ENCODE measurements around the gene HNRNPL. TPM values are rescaled to one million over a fixed set of nuclear protein-coding genes. Genes with fewer than 3 reads are reported as not detected.
A peak's percentile ranks its signal among the peaks of the same experiment; 100 is the strongest.

Gene HNRNPL
- total and polyA plus RNA-seq, 9 of the 15 experiments (the other 6 are each of a cell fraction or from before 2014, with no cell fraction given), result 39.5 to 610 (median 299) TPM

DNA sequence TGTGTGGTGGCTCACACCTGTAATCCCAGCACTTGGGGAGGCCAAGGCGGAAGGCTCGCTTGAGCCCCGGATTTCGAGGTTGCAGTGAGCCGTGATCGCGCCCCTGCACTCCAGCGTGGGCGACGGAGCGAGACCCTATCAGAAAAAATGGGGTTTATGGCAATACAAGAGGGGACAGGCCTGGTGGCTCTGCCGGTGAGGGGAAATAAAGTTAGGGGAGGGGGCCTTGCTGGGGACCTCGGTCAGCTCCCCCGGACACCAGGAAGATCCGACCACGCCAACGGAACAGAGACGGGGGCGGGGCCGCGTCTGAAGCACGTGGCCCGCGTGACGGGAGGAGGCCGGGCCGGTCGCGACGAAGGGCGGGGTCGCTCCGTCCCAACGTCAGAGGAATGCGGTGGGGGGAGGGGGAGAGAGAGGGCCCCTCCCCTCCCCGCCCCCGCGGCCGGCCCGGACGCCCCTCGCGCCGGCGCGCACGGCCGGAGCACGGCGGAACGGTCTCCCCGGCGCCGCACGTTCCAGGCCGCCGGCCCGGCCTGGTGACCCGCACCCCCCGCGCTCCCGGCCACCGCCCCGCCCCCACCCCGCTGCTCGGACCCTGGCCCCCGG lies 1.9 kb upstream of the HNRNPL start (continued):
- TF ChIP-seq, protein P1, sequence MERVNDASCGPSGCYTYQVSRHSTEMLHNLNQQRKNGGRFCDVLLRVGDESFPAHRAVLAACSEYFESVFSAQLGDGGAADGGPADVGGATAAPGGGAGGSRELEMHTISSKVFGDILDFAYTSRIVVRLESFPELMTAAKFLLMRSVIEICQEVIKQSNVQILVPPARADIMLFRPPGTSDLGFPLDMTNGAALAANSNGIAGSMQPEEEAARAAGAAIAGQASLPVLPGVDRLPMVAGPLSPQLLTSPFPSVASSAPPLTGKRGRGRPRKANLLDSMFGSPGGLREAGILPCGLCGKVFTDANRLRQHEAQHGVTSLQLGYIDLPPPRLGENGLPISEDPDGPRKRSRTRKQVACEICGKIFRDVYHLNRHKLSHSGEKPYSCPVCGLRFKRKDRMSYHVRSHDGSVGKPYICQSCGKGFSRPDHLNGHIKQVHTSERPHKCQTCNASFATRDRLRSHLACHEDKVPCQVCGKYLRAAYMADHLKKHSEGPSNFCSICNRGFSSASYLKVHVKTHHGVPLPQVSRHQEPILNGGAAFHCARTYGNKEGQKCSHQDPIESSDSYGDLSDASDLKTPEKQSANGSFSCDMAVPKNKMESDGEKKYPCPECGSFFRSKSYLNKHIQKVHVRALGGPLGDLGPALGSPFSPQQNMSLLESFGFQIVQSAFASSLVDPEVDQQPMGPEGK (CRISPR knock-in tag; IDR thresholded peaks at IDR 0.05; ENCODE audit: borderline replicate concordance), result no peak
- peak; percentile 78 for TF ChIP-seq SUPT5H (IDR thresholded peaks at IDR 0.05)
- TF ChIP-seq GATAD2A (IDR thresholded peaks at IDR 0.05), result no peak
- TF ChIP-seq ELF1 (tag; IDR thresholded peaks at IDR 0.05), result no peak; the same call in 1 of the 2 replicates
- TF ChIP-seq, protein P2, sequence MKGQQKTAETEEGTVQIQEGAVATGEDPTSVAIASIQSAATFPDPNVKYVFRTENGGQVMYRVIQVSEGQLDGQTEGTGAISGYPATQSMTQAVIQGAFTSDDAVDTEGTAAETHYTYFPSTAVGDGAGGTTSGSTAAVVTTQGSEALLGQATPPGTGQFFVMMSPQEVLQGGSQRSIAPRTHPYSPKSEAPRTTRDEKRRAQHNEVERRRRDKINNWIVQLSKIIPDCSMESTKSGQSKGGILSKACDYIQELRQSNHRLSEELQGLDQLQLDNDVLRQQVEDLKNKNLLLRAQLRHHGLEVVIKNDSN (CRISPR knock-in tag; IDR thresholded peaks at IDR 0.05), result peak; percentile 94
- no peak for TF ChIP-seq CHD1 (IDR thresholded peaks at IDR 0.05; ENCODE audit: low read length)
- TF ChIP-seq SMAD4 (CRISPR knock-in tag; conservative IDR thresholded peaks at IDR 0.05), result peak; percentile 57
- peak; percentile 65; the same call in 1 of the 2 replicates for TF ChIP-seq JUN (IDR thresholded peaks at IDR 0.05; ENCODE audit: borderline replicate concordance, low read depth, low read length)
- no peak for TF ChIP-seq JUN (CRISPR knock-in tag; IDR thresholded peaks at IDR 0.05; ENCODE audit: borderline replicate concordance)
- TF ChIP-seq ZNF583 (CRISPR knock-in tag; IDR thresholded peaks at IDR 0.05), result no peak
- no peak; a peak in 1 of 4 replicates for TF ChIP-seq RCOR1 (IDR thresholded peaks at IDR 0.05; ENCODE audit: borderline replicate concordance in 1 of 2, low read depth in 2 of 2, low read length in 2 of 2)
- no peak for TF ChIP-seq ZNF165 (CRISPR knock-in tag; IDR thresholded peaks at IDR 0.05; ENCODE audit: borderline replicate concordance)
- TF ChIP-seq, protein P3, sequence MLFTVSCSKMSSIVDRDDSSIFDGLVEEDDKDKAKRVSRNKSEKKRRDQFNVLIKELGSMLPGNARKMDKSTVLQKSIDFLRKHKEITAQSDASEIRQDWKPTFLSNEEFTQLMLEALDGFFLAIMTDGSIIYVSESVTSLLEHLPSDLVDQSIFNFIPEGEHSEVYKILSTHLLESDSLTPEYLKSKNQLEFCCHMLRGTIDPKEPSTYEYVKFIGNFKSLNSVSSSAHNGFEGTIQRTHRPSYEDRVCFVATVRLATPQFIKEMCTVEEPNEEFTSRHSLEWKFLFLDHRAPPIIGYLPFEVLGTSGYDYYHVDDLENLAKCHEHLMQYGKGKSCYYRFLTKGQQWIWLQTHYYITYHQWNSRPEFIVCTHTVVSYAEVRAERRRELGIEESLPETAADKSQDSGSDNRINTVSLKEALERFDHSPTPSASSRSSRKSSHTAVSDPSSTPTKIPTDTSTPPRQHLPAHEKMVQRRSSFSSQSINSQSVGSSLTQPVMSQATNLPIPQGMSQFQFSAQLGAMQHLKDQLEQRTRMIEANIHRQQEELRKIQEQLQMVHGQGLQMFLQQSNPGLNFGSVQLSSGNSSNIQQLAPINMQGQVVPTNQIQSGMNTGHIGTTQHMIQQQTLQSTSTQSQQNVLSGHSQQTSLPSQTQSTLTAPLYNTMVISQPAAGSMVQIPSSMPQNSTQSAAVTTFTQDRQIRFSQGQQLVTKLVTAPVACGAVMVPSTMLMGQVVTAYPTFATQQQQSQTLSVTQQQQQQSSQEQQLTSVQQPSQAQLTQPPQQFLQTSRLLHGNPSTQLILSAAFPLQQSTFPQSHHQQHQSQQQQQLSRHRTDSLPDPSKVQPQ (CRISPR knock-in tag; IDR thresholded peaks at IDR 0.05; ENCODE audit: borderline replicate concordance), result no peak
- TF ChIP-seq, protein P4, sequence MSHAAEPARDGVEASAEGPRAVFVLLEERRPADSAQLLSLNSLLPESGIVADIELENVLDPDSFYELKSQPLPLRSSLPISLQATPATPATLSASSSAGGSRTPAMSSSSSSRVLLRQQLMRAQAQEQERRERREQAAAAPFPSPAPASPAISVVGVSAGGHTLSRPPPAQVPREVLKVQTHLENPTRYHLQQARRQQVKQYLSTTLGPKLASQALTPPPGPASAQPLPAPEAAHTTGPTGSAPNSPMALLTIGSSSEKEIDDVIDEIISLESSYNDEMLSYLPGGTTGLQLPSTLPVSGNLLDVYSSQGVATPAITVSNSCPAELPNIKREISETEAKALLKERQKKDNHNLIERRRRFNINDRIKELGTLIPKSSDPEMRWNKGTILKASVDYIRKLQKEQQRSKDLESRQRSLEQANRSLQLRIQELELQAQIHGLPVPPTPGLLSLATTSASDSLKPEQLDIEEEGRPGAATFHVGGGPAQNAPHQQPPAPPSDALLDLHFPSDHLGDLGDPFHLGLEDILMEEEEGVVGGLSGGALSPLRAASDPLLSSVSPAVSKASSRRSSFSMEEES (CRISPR knock-in tag; IDR thresholded peaks at IDR 0.05), result peak; percentile 18; the same call in 1 of the 2 replicates
